Spleen (tissue), 7 donors: ENCODE measurements around the gene RECK.
"Not testable (repeated sequence)": the region's sequence is repeated elsewhere in the genome, so short reads cannot be mapped to it uniquely, and the experiment has no call there.

Source experiments
- POLR2A ChIP-seq, 3 donors: fragments of 450-650 bp; IDR thresholded peaks; one replicate each; pipeline ENCODE4 v1.5.1; 2017; ENCODE audit warnings: antibody characterized with exemption in 3 of 3, mild to moderate bottlenecking in 1 of 3
- TF ChIP-seq, protein P1 (sequence below), 11 experiments: fragments of 200-600 bp in 7 of 11; fragments of 450-650 bp in 4 of 11; sonication (generic) in 4 of 11; IDR thresholded peaks in 8 of 11; conservative IDR thresholded peaks in 3 of 11; 1 replicate in 7 of 11; 2 replicates in 4 of 11; pipeline versions ENCODE4 v1.4.0 to v1.8.0; 2016 to 2021; ENCODE audit warnings: antibody characterized with exemption in 11 of 11, inconsistent platforms in 4 of 11, mild to moderate bottlenecking in 1 of 11
- donor health status: DM: no; HTN: no; CAD: no; lungs with moderate emphysema.
- donor health status: DM: no; HTN: no; CAD: no.
- donor health status: DM: no; HTN: no; CAD: no.

- TF ChIP-seq, protein P1, sequence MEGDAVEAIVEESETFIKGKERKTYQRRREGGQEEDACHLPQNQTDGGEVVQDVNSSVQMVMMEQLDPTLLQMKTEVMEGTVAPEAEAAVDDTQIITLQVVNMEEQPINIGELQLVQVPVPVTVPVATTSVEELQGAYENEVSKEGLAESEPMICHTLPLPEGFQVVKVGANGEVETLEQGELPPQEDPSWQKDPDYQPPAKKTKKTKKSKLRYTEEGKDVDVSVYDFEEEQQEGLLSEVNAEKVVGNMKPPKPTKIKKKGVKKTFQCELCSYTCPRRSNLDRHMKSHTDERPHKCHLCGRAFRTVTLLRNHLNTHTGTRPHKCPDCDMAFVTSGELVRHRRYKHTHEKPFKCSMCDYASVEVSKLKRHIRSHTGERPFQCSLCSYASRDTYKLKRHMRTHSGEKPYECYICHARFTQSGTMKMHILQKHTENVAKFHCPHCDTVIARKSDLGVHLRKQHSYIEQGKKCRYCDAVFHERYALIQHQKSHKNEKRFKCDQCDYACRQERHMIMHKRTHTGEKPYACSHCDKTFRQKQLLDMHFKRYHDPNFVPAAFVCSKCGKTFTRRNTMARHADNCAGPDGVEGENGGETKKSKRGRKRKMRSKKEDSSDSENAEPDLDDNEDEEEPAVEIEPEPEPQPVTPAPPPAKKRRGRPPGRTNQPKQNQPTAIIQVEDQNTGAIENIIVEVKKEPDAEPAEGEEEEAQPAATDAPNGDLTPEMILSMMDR (IDR thresholded peaks at IDR 0.05 in 8 of 11, conservative IDR thresholded peaks at IDR 0.05 in 3 of 11): not testable (repeated sequence)
- TF ChIP-seq POLR2A (IDR thresholded peaks at IDR 0.05): not testable (repeated sequence)
Observed at GRCh38 chr9:36131666-36132065, 95.0 kb downstream of the RECK start.
